ENCODE measurements around the gene MATN4. TPM values are rescaled to one million over a fixed set of nuclear protein-coding genes. Genes with fewer than 3 reads are reported as not detected.

MATN4 gene
- total and polyA plus RNA-seq, 2 of the 13 experiments (the other 11 are each of a cell fraction or from before 2014, with no cell fraction given): not detected

DNA sequence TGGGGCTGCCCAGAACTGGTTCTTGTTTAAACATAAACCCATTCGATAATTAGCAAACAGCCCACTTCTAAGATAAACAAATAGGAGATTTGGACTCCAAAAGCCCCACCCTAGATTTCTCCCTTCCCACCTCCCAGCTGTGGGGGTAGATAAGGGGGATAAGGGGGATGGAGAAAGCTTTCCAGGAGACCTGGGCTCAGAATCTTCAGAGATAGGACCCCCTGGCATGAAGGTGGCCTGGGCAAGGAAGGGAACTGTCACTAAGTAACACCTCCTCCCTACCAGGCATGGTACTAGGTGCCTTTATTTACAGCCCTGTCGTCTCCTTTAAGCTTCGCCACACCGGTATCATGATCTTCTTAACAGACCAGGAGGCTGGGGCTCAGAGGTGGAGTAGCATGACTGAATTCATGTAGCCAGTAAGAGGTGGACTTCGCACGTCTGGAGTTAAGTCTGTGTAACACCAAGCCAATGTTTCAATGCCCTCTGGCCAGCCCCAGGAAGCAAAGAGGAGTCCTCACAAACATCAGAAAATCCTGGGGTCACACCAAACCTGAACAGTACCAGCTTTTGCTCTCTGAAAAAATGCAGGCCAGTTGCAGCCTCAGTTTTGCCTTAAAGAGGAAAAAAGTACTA is 35.6 kb upstream of the MATN4 start (continued):
- TF ChIP-seq HOXA3 (CRISPR knock-in tag; IDR thresholded peaks at IDR 0.05) (no peak), MTA3 (CRISPR knock-in tag; IDR thresholded peaks at IDR 0.05) (no peak), ZNF121 (CRISPR knock-in tag; IDR thresholded peaks at IDR 0.05) (no peak), ZBTB25 (CRISPR knock-in tag; IDR thresholded peaks at IDR 0.05) (peak; percentile 1; the same call in 1 of the 2 replicates), ZNF276 (CRISPR knock-in tag; IDR thresholded peaks at IDR 0.05; ENCODE audit: low read depth) (no peak), SIX1 (CRISPR knock-in tag; IDR thresholded peaks at IDR 0.05; ENCODE audit: borderline replicate concordance) (no peak; the same call in 1 of the 2 replicates), ZNF781 (CRISPR knock-in tag; IDR thresholded peaks at IDR 0.05; ENCODE audit: borderline replicate concordance, not compliant biosample characterization) (no peak), HNRNPH1 (optimal IDR thresholded peaks at IDR 0.05; ENCODE audit: low read depth, low read length) (no peak), FOSL2 (CRISPR knock-in tag; IDR thresholded peaks at IDR 0.05) (no peak), ZNF547 (CRISPR knock-in tag; IDR thresholded peaks at IDR 0.05) (no peak), FOXA1 (IDR thresholded peaks at IDR 0.05) (no peak), FOXA1 (CRISPR knock-in tag; IDR thresholded peaks at IDR 0.05) (peak; percentile 57; the same call in 1 of the 2 replicates), THRA (CRISPR knock-in tag; IDR thresholded peaks at IDR 0.05; ENCODE audit: borderline replicate concordance) (no peak), NFAT5 (CRISPR knock-in tag; IDR thresholded peaks at IDR 0.05) (peak; percentile 53; the same call in 1 of the 2 replicates), NPAS2 (CRISPR knock-in tag; IDR thresholded peaks at IDR 0.05; ENCODE audit: borderline replicate concordance) (no peak), CBX1 (IDR thresholded peaks at IDR 0.05; ENCODE audit: low read depth) (peak; percentile 20), ZNF790 (CRISPR knock-in tag; IDR thresholded peaks at IDR 0.05; ENCODE audit: borderline replicate concordance) (no peak), ELF3 (CRISPR knock-in tag; IDR thresholded peaks at IDR 0.05) (no peak), RBM22 (optimal IDR thresholded peaks at IDR 0.05; ENCODE audit: low read length) (no peak)
- TF ChIP-seq, protein P1, sequence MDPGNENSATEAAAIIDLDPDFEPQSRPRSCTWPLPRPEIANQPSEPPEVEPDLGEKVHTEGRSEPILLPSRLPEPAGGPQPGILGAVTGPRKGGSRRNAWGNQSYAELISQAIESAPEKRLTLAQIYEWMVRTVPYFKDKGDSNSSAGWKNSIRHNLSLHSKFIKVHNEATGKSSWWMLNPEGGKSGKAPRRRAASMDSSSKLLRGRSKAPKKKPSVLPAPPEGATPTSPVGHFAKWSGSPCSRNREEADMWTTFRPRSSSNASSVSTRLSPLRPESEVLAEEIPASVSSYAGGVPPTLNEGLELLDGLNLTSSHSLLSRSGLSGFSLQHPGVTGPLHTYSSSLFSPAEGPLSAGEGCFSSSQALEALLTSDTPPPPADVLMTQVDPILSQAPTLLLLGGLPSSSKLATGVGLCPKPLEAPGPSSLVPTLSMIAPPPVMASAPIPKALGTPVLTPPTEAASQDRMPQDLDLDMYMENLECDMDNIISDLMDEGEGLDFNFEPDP (CRISPR knock-in tag; conservative IDR thresholded peaks at IDR 0.05): no peak
